Activated naive CD4-positive, alpha-beta T cell treated with anti-CD3 and anti-CD28 coated beads for 36 hours (primary cell): ENCODE results near the gene PCMT1. TPM values are rescaled to one million over a fixed set of nuclear protein-coding genes. Genes with fewer than 3 reads are reported as not detected.

Experiments
- CTCF ChIA-PET: fragments of 350-600 bp; sonication (Branson Sonifier 250); formaldehyde crosslinking; loops from one replicate; lab custom pipeline; 2021; ENCODE audit warnings: antibody characterized with exemption; lab: Charles Lee
- DNase-seq: peaks from one replicate; pipeline ENCODE4 v3.0.0-alpha.2; 2020
- H3K27ac Mint-ChIP-seq: one replicate; pipeline ENCODE4 v1.8.0; 2021; ENCODE audit warnings: mild to moderate bottlenecking, mixed read lengths
- H3K27me3 Mint-ChIP-seq: one replicate; pipeline ENCODE4 v1.8.0; 2021; ENCODE audit warnings: low read depth, mixed read lengths
- H3K36me3 Mint-ChIP-seq: one replicate; pipeline ENCODE4 v1.8.0; 2021; ENCODE audit warnings: low read depth, mixed read lengths
- H3K4me1 Mint-ChIP-seq: one replicate; pipeline ENCODE4 v1.8.0; 2021; ENCODE audit warnings: low read depth, mixed read lengths
- H3K4me3 Mint-ChIP-seq: one replicate; pipeline ENCODE4 v1.8.0; 2021; ENCODE audit warnings: mild to moderate bottlenecking, moderate library complexity, mixed read lengths
- H3K9me3 Mint-ChIP-seq: one replicate; pipeline ENCODE4 v1.8.0; 2021; ENCODE audit warnings: mixed read lengths
- intact Hi-C: fragments of 100-400 bp; cut with micrococcal nuclease; formaldehyde crosslinking; loops from one replicate; pipeline ENCODE4 v1.15.1; 2023
- total RNA-seq, 2 experiments: library from RNA; stranded (reverse); gene quantifications; one replicate each; pipeline ENCODE4 v1.2.3, GENCODE V29; 2021

Gene PCMT1
- total RNA-seq, 2 experiments from 2014 or later: 71.9 to 74.5 TPM

DNA sequence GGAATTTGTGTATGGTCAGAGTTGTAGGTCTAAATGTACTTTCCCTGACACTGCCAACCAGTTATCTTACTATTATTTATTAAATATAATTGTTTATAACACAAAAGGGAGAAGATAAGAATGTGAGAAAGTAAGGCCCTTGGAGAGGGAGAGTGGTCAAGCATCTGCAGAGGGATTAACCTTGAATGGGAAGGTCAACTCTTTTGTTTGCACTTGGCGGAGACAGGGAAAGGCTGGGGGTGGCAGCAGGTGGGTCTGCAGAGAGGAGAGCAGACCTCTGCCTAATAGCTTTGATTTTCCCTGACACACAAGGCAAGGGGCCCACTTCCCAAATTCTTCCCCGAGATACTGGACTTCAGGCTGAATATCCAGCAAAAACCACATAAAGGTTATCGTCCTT, 110.4 kb downstream of the PCMT1 start:
- no peak for DNase-seq
- Mint-ChIP-seq H3K4me1 (peaks cover 6% of the 10 kb centered on the region), H3K9me3 (no peaks in the 10 kb centered on the region), H3K27me3 (peaks cover 12% of the 10 kb centered on the region), H3K36me3 (no peaks in the 10 kb centered on the region), H3K27ac (no peak overlapping the region), H3K4me3 (no peak overlapping the region)
- intact Hi-C loops: loop anchor here (5.0 kb wide), 2 partner anchors 147 to 373 kb away; partner anchors contain the start of gene ZC3H12D
- CTCF ChIA-PET: no interaction called here

DNA sequence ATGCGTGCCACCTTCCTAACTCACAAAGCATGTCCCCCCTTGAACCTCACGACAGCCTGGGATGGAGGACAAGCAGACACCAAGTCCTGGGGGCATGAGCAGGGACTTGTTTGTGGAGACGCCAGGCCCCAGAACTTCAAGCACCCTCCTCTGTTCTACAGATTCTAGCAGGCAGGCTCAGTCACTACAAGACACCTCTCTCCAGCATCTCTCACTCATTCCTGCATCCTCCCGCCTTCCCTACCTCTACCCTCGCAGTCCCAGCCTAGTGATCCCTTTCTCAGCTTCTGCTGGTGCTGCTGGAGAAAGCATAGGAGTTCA, 110.9 kb downstream of the PCMT1 start:
- Mint-ChIP-seq H3K27me3 (peaks cover 12% of the 10 kb centered on the region), H3K27ac (no peak overlapping the region), H3K4me1 (peaks cover 6% of the 10 kb centered on the region), H3K36me3 (no peaks in the 10 kb centered on the region), H3K4me3 (no peak overlapping the region), H3K9me3 (no peaks in the 10 kb centered on the region)
- CTCF ChIA-PET: no interaction called here
- DNase-seq: no peak
- intact Hi-C loops: loop anchor here (5.0 kb wide), 2 partner anchors 147 to 373 kb away; partner anchors contain the start of gene ZC3H12D

Other genes with a start within 250 kb of the PCMT1 start
- gene PPIL4, start 203.7 kb upstream of the PCMT1 start, total RNA-seq: 10 to 100 TPM; 25.8 to 26.2 TPM
- gene GINM1, start 183.4 kb upstream of the PCMT1 start, total RNA-seq: 10 to 100 TPM; 17.6 to 18.4 TPM
- gene KATNA1, start 101.0 kb upstream of the PCMT1 start, total RNA-seq: 10 to 100 TPM; 18.2 to 19.7 TPM
- gene LATS1, start 31.6 kb upstream of the PCMT1 start, total RNA-seq: 10 to 100 TPM; 18.1 to 19.6 TPM
- gene NUP43, start 3.2 kb upstream of the PCMT1 start, total RNA-seq: 10 to 100 TPM; 68.1 to 71.9 TPM
- 1 to 10 TPM; 4.6 to 4.7 TPM for gene LRP11, start 114.6 kb downstream of the PCMT1 start, total RNA-seq
- gene RAET1E, start 148.4 kb downstream of the PCMT1 start, total RNA-seq: not detected
- not detected for gene RAET1G, start 173.4 kb downstream of the PCMT1 start, total RNA-seq
- 1 to 10 TPM in 1 of 2 experiments, under 1 TPM in 1; 0.69 to 1.4 TPM for gene ULBP2, start 192.3 kb downstream of the PCMT1 start, total RNA-seq
- 1 to 10 TPM; 2.6 to 2.8 TPM for gene ULBP1, start 214.2 kb downstream of the PCMT1 start, total RNA-seq